ENCODE data around the gene VPS72. TPM values are rescaled to one million over a fixed set of nuclear protein-coding genes. Genes with fewer than 3 reads are reported as not detected.

Gene VPS72
- total and polyA plus RNA-seq, 10 of the 15 experiments (the other 5 are each of a cell fraction or from before 2014, with no cell fraction given) = 6.7 to 77.8 (median 58.1) TPM

DNA sequence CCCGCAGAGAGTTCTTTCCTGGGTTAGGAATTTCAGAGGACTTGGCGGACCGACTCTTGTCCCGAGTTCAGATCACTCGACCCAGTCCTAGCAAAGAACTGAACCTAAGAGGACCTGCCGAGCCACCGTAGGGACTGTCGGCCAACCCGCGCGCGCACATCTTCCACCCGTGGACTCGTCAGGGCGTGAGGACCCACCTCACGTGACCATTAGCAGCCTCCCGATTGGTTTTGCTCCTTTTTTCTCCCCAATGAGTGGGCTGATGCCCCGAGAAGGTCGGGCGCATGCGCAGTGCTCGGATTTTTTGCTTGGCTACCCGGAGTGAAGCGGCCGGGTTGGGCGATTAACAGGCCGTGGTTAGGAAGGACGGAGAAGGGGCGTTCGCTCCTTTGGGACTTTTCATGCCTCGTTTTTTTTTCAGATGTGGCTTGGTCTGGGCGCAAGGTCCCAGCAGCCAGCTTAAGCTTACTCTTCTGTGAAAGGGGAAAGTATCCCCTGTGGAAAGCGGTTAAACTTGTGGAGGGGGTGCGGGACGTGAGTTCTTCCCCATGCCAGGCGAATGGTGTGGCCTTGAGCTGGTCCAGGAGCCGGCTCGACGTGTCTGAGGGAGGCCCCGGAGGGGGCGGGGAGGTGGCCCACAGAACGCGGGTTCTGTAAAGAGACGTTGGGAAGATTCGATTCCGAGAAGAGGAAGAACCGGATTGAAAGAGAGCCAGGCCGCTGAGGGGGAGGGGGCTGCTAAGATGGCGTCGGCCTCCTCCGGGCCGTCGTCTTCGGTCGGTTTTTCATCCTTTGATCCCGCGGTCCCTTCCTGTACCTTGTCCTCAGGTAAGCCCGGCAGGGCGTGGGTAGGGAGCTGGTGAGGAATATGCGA, 8.5 kb upstream of the VPS72 start, which contains the start of gene PIP5K1A (continued):
- TF ChIP-seq, protein P1, sequence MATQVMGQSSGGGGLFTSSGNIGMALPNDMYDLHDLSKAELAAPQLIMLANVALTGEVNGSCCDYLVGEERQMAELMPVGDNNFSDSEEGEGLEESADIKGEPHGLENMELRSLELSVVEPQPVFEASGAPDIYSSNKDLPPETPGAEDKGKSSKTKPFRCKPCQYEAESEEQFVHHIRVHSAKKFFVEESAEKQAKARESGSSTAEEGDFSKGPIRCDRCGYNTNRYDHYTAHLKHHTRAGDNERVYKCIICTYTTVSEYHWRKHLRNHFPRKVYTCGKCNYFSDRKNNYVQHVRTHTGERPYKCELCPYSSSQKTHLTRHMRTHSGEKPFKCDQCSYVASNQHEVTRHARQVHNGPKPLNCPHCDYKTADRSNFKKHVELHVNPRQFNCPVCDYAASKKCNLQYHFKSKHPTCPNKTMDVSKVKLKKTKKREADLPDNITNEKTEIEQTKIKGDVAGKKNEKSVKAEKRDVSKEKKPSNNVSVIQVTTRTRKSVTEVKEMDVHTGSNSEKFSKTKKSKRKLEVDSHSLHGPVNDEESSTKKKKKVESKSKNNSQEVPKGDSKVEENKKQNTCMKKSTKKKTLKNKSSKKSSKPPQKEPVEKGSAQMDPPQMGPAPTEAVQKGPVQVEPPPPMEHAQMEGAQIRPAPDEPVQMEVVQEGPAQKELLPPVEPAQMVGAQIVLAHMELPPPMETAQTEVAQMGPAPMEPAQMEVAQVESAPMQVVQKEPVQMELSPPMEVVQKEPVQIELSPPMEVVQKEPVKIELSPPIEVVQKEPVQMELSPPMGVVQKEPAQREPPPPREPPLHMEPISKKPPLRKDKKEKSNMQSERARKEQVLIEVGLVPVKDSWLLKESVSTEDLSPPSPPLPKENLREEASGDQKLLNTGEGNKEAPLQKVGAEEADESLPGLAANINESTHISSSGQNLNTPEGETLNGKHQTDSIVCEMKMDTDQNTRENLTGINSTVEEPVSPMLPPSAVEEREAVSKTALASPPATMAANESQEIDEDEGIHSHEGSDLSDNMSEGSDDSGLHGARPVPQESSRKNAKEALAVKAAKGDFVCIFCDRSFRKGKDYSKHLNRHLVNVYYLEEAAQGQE (IDR thresholded peaks at IDR 0.05; ENCODE audit: low read depth, low read length) = no peak
- TF ChIP-seq FOS (IDR thresholded peaks at IDR 0.05; ENCODE audit: borderline replicate concordance, extremely low read depth, insufficient read length) = peak; percentile 8
- TF ChIP-seq, protein P2, sequence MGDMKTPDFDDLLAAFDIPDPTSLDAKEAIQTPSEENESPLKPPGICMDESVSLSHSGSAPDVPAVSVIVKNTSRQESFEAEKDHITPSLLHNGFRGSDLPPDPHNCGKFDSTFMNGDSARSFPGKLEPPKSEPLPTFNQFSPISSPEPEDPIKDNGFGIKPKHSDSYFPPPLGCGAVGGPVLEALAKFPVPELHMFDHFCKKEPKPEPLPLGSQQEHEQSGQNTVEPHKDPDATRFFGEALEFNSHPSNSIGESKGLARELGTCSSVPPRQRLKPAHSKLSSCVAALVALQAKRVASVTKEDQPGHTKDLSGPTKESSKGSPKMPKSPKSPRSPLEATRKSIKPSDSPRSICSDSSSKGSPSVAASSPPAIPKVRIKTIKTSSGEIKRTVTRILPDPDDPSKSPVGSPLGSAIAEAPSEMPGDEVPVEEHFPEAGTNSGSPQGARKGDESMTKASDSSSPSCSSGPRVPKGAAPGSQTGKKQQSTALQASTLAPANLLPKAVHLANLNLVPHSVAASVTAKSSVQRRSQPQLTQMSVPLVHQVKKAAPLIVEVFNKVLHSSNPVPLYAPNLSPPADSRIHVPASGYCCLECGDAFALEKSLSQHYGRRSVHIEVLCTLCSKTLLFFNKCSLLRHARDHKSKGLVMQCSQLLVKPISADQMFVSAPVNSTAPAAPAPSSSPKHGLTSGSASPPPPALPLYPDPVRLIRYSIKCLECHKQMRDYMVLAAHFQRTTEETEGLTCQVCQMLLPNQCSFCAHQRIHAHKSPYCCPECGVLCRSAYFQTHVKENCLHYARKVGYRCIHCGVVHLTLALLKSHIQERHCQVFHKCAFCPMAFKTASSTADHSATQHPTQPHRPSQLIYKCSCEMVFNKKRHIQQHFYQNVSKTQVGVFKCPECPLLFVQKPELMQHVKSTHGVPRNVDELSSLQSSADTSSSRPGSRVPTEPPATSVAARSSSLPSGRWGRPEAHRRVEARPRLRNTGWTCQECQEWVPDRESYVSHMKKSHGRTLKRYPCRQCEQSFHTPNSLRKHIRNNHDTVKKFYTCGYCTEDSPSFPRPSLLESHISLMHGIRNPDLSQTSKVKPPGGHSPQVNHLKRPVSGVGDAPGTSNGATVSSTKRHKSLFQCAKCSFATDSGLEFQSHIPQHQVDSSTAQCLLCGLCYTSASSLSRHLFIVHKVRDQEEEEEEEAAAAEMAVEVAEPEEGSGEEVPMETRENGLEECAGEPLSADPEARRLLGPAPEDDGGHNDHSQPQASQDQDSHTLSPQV (IDR thresholded peaks at IDR 0.05) = no peak
- TF ChIP-seq DPF2 (IDR thresholded peaks at IDR 0.05) = no peak
- no peak for TF ChIP-seq SMC3 (IDR thresholded peaks at IDR 0.05; ENCODE audit: borderline replicate concordance, low read length)
- TF ChIP-seq BACH1 (IDR thresholded peaks at IDR 0.05; ENCODE audit: borderline replicate concordance) = peak; percentile 98
- peak; percentile 64; the same call in 1 of the 2 replicates for TF ChIP-seq POLR2AphosphoS2 (IDR thresholded peaks at IDR 0.05; ENCODE audit: low read depth, low read length)
- no peak for TF ChIP-seq HDAC2 (IDR thresholded peaks at IDR 0.05)
- TF ChIP-seq CBX5 (IDR thresholded peaks at IDR 0.05; ENCODE audit: low read depth) = peak; percentile 20; the same call in 1 of the 2 replicates
- TF ChIP-seq PAX5 (IDR thresholded peaks at IDR 0.05; ENCODE audit: borderline replicate concordance, low read depth, low read length) = 0 out of 2 replicates have a peak, but pooled peaks have one; percentile 31
- no peak; the same call in none of the 2 replicates for TF ChIP-seq PML (IDR thresholded peaks at IDR 0.05; ENCODE audit: low read length)
- no peak for TF ChIP-seq FOXK2 (IDR thresholded peaks at IDR 0.05)
- TF ChIP-seq RB1 (IDR thresholded peaks at IDR 0.05; ENCODE audit: borderline replicate concordance) = no peak
- TF ChIP-seq NFYA (IDR thresholded peaks at IDR 0.05; ENCODE audit: borderline replicate concordance, low read depth, low read length) = peak; percentile 14; the same call in 1 of the 2 replicates
- TF ChIP-seq NRF1 (conservative IDR thresholded peaks at IDR 0.05; ENCODE audit: low read depth, low read length) = peak; percentile 93
- peak; percentile 46; the same call in 1 of the 2 replicates for TF ChIP-seq ZNF384 (IDR thresholded peaks at IDR 0.05; ENCODE audit: borderline replicate concordance, low read depth, low read length)
- TF ChIP-seq, protein P3, sequence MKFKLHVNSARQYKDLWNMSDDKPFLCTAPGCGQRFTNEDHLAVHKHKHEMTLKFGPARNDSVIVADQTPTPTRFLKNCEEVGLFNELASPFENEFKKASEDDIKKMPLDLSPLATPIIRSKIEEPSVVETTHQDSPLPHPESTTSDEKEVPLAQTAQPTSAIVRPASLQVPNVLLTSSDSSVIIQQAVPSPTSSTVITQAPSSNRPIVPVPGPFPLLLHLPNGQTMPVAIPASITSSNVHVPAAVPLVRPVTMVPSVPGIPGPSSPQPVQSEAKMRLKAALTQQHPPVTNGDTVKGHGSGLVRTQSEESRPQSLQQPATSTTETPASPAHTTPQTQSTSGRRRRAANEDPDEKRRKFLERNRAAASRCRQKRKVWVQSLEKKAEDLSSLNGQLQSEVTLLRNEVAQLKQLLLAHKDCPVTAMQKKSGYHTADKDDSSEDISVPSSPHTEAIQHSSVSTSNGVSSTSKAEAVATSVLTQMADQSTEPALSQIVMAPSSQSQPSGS (IDR thresholded peaks at IDR 0.05; ENCODE audit: low read length) = no peak
- TF ChIP-seq ESRRA (IDR thresholded peaks at IDR 0.05; ENCODE audit: low read length) = no peak
- TF ChIP-seq TBL1XR1 (IDR thresholded peaks at IDR 0.05; ENCODE audit: low read depth, low read length) = no peak
- peak; percentile 61; the same call in 1 of the 2 replicates for TF ChIP-seq ZSCAN29 (IDR thresholded peaks at IDR 0.05)
- TF ChIP-seq NR2C2 (IDR thresholded peaks at IDR 0.05; ENCODE audit: borderline replicate concordance, control insufficient read depth, insufficient read length, low read depth) = no peak
- peak; percentile 28; the same call in 1 of the 2 replicates for TF ChIP-seq ASH2L (IDR thresholded peaks at IDR 0.05; ENCODE audit: borderline replicate concordance, low read depth)
